ENCODE data around the gene ESCO1. TPM values are rescaled to one million over a fixed set of nuclear protein-coding genes. Genes with fewer than 3 reads are reported as not detected.

ESCO1 gene
- total RNA-seq, 2 experiments from 2014 or later: 19.3 to 23.3 TPM

- CTCF ChIA-PET: no interaction called here
- POLR2A ChIA-PET: no interaction called here
- H3K27ac Mint-ChIP-seq: no peak overlapping the region
- H3K36me3 Mint-ChIP-seq (ENCODE audit: low read depth): peaks cover 47% of the 10 kb centered on the region
- no peaks in the 10 kb centered on the region for H3K27me3 Mint-ChIP-seq
- DNase-seq: no peak
- no peak overlapping the region for H3K4me3 Mint-ChIP-seq
- H3K9me3 Mint-ChIP-seq: peaks cover 2% of the 10 kb centered on the region
- H3K4me1 Mint-ChIP-seq: no peaks in the 10 kb centered on the region
These were observed 50.0 kb downstream of the ESCO1 start for GRCh38 chr18:21550510-21550970.

DNA sequence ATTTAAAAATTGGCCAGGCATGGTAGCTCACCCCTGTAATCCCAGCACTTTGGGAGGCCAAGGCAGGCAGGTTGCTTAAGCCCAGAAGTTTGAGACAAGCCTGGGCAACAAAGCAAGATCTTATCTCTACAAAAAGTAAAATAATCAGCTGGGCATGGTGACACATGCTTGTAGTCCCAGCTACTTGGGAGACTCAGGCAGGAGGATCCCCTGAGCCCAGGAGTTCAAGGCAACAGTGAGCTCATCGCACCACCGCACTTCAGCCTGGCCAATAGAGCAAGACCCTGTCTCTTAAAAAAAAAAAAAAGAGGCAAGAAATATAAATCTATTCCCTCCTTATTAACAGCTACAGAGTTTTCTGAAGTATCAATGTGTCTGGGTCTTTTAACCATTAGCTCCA lies 51.9 kb downstream of the ESCO1 start:
- CTCF ChIA-PET: interaction anchor here (0.6 to 0.9 kb wide), 2 partner anchors 52 to 225 kb away, joined by 3 to 4 read pairs; partner anchors contain the start of gene ESCO1
- Mint-ChIP-seq H3K36me3 (ENCODE audit: low read depth) (peaks cover 36% of the 10 kb centered on the region), H3K4me3 (no peak overlapping the region), H3K27ac (no peak overlapping the region), H3K4me1 (no peaks in the 10 kb centered on the region), H3K27me3 (no peaks in the 10 kb centered on the region), H3K9me3 (peaks cover 2% of the 10 kb centered on the region)
- DNase-seq: no peak
- POLR2A ChIA-PET: no interaction called here

DNA sequence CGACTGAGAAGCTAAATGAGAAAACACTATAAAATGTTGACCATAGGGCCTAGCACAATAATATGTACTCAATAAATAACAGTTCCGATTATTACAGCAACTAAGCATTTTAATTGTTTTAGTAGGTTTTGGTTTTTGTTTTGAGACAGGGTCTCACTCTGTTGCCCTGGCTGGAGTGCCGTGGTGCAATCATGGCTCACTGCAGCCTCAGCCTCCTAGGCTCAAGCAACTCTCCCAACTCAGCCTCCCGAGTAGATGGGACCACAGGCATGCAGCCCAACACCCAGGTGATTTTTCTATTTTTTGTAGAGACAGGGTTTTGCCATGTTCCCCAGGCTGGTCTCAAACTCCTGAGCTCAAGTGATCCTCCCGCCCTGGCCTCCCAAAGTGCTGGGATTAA lies 54.1 kb downstream of the ESCO1 start:
- no peak overlapping the region for H3K4me3 Mint-ChIP-seq
- H3K27ac Mint-ChIP-seq: no peak overlapping the region
- H3K27me3 Mint-ChIP-seq: no peaks in the 10 kb centered on the region
- H3K9me3 Mint-ChIP-seq: peaks cover 2% of the 10 kb centered on the region
- peaks cover 29% of the 10 kb centered on the region for H3K36me3 Mint-ChIP-seq (ENCODE audit: low read depth)
- no peak for DNase-seq
- H3K4me1 Mint-ChIP-seq: no peaks in the 10 kb centered on the region
- ChIA-PET POLR2A (no interaction called here), CTCF (no interaction called here)

GRCh38 chr18:21538230-21538629 lies 62.3 kb downstream of the ESCO1 start:
- Mint-ChIP-seq H3K9me3 (no peaks in the 10 kb centered on the region), H3K4me3 (no peak overlapping the region), H3K27me3 (no peaks in the 10 kb centered on the region), H3K27ac (no peak overlapping the region), H3K4me1 (no peaks in the 10 kb centered on the region), H3K36me3 (ENCODE audit: low read depth) (peaks cover 34% of the 10 kb centered on the region)
- DNase-seq: no peak
- CTCF ChIA-PET: no interaction called here
- POLR2A ChIA-PET: no interaction called here

GRCh38 chr18:21534327-21534726 lies 66.2 kb downstream of the ESCO1 start:
- DNase-seq: no peak
- CTCF ChIA-PET: interaction anchor here (0.6 to 1.0 kb wide), 2 partner anchors 67 to 132 kb away, joined by 3 to 5 read pairs; partner anchors contain the start of gene ESCO1
- H3K27ac Mint-ChIP-seq: no peak overlapping the region
- POLR2A ChIA-PET: no interaction called here
- no peak overlapping the region for H3K4me3 Mint-ChIP-seq
- H3K4me1 Mint-ChIP-seq: no peaks in the 10 kb centered on the region
- H3K36me3 Mint-ChIP-seq (ENCODE audit: low read depth): peaks cover 45% of the 10 kb centered on the region
- no peaks in the 10 kb centered on the region for H3K27me3 Mint-ChIP-seq
- H3K9me3 Mint-ChIP-seq: no peaks in the 10 kb centered on the region

DNA sequence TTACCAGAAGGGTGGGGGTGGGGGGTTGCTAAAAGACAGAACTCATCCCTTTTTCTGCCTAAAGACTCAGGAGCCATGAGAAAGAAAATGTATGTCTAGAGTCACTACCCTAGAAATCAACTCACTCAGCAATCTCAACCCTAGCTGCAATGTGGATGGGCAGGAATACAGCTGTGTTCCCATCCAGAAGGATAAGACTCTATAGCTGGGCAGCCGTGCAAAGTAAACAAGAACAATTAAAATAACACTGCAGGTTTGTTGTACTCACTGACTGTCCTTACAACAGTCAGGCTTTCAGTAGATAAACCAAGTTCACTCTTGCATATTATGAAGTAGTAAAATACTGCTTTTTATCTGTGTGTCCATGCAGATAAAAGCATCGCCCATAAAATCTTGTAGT lies 74.0 kb downstream of the ESCO1 start:
- CTCF ChIA-PET: no interaction called here
- Mint-ChIP-seq H3K27me3 (no peaks in the 10 kb centered on the region), H3K36me3 (ENCODE audit: low read depth) (peaks cover 28% of the 10 kb centered on the region), H3K27ac (no peak overlapping the region), H3K9me3 (no peaks in the 10 kb centered on the region), H3K4me3 (no peak overlapping the region), H3K4me1 (no peaks in the 10 kb centered on the region)
- POLR2A ChIA-PET: no interaction called here
- DNase-seq: no peak

- Mint-ChIP-seq H3K36me3 (ENCODE audit: low read depth) (peaks cover 29% of the 10 kb centered on the region), H3K27me3 (no peaks in the 10 kb centered on the region), H3K4me1 (no peaks in the 10 kb centered on the region), H3K27ac (no peak overlapping the region), H3K4me3 (no peak overlapping the region), H3K9me3 (no peaks in the 10 kb centered on the region)
- ChIA-PET CTCF (no interaction called here), POLR2A (no interaction called here)
- DNase-seq: no peak
These were observed 74.6 kb downstream of the ESCO1 start for GRCh38 chr18:21525916-21526315.

GRCh38 chr18:21522530-21522929 lies 78.0 kb downstream of the ESCO1 start:
- no peaks in the 10 kb centered on the region for H3K27me3 Mint-ChIP-seq

GRCh38 chr18:21513741-21514140 lies 86.8 kb downstream of the ESCO1 start:
- no peak for DNase-seq
- H3K27ac Mint-ChIP-seq: no peak overlapping the region
- ChIA-PET POLR2A (no interaction called here), CTCF (interaction anchor here (0.6 to 1.3 kb wide), 2 partner anchors 9 to 428 kb away, joined by 3 to 4 read pairs; no protein-coding TSS in a partner anchor)
- no peaks in the 10 kb centered on the region for H3K4me1 Mint-ChIP-seq
- no peak overlapping the region for H3K4me3 Mint-ChIP-seq
- no peaks in the 10 kb centered on the region for H3K27me3 Mint-ChIP-seq
- peaks cover 15% of the 10 kb centered on the region for H3K36me3 Mint-ChIP-seq (ENCODE audit: low read depth)
- H3K9me3 Mint-ChIP-seq: peaks cover 2% of the 10 kb centered on the region

More at GRCh38 chr18:21522530-21522929, 78.0 kb downstream of the ESCO1 start:
- Mint-ChIP-seq H3K27ac (no peak overlapping the region), H3K36me3 (ENCODE audit: low read depth) (peaks cover 19% of the 10 kb centered on the region), H3K4me3 (no peak overlapping the region), H3K4me1 (no peaks in the 10 kb centered on the region), H3K9me3 (no peaks in the 10 kb centered on the region)
- CTCF ChIA-PET: interaction anchor here (1.1 to 1.8 kb wide), 2 partner anchors 9 to 23 kb away, joined by 3 to 4 read pairs; no protein-coding TSS in a partner anchor
- DNase-seq: no peak
- POLR2A ChIA-PET: no interaction called here

GRCh38 chr18:21513292-21513691 lies 87.2 kb downstream of the ESCO1 start:
- ChIA-PET CTCF (interaction anchor here (0.6 to 1.3 kb wide), 2 partner anchors 10 to 427 kb away, joined by 3 to 4 read pairs; no protein-coding TSS in a partner anchor), POLR2A (no interaction called here)
- Mint-ChIP-seq H3K9me3 (peaks cover 2% of the 10 kb centered on the region), H3K27me3 (no peaks in the 10 kb centered on the region), H3K36me3 (ENCODE audit: low read depth) (peaks cover 15% of the 10 kb centered on the region), H3K4me3 (no peak overlapping the region), H3K27ac (no peak overlapping the region), H3K4me1 (no peaks in the 10 kb centered on the region)
- no peak for DNase-seq

DNA sequence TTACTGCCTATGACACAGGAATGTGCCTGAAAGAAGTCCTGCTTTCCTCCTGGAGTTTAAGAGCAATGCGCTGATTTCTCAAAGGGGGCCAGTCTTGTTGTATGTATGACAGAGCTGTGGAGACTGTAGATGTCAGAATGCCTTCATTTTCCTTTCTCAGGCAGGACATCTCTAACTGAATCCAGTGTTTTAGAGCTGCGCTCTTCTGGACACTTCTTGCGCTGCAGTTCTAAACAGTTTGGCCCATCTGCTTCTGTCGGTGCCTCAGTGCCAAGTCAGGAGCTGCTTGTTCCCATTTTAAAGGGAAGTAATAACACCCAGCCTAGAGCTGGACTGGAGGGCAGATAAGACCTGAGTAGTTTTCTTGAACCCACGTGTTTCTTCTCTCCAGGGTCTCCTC lies 91.4 kb downstream of the ESCO1 start:
- ChIA-PET CTCF (no interaction called here), POLR2A (no interaction called here)
- DNase-seq: no peak
- H3K27me3 Mint-ChIP-seq: no peaks in the 10 kb centered on the region
- peaks cover 2% of the 10 kb centered on the region for H3K9me3 Mint-ChIP-seq
- no peaks in the 10 kb centered on the region for H3K4me1 Mint-ChIP-seq
- no peak overlapping the region for H3K4me3 Mint-ChIP-seq
- no peak overlapping the region for H3K27ac Mint-ChIP-seq
- H3K36me3 Mint-ChIP-seq (ENCODE audit: low read depth): peaks cover 12% of the 10 kb centered on the region

DNA sequence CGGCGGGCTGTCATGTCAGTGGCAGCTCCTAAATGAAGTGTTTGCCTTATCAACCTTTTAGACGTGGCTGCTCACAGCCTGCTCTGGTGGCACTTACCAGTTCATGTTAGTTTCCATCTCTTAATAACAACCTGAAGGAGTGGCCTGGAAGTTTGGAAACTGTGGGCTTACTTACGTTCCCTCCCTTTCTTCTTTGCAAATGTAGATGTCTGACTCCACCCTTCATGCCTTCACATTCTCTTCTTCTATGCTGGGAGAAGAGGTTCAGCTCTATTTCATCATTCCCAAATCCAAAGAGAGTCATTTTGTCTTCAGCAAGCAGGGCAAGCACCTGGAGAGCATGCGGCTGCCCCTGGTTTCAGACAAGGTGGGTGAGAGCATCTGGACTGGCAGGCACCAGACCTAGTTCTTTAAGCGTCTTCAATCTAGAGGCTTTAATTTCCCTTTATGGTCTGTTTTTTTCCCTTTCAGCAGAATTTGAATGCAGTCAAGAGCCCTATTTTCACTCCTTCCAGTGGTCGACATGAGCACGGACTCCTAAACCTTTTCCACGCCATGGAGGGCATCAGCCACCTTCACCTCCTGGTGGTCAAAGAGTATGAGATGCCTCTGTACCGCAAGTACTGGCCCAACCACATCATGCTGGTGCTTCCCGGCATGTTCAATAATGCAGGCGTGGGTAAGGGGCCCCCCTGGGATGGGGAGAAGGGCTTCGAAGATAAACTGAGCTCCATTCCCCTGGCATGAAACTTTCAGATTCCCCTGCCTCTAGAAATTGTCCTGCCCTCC lies 92.4 kb downstream of the ESCO1 start:
- no peak for DNase-seq
- no peak overlapping the region for H3K4me3 Mint-ChIP-seq
- peaks cover 2% of the 10 kb centered on the region for H3K9me3 Mint-ChIP-seq
- peaks cover 7% of the 10 kb centered on the region for H3K36me3 Mint-ChIP-seq (ENCODE audit: low read depth)
- H3K27me3 Mint-ChIP-seq: no peaks in the 10 kb centered on the region
- CTCF ChIA-PET: no interaction called here
- no peaks in the 10 kb centered on the region for H3K4me1 Mint-ChIP-seq
- POLR2A ChIA-PET: no interaction called here
- H3K27ac Mint-ChIP-seq: no peak overlapping the region

DNA sequence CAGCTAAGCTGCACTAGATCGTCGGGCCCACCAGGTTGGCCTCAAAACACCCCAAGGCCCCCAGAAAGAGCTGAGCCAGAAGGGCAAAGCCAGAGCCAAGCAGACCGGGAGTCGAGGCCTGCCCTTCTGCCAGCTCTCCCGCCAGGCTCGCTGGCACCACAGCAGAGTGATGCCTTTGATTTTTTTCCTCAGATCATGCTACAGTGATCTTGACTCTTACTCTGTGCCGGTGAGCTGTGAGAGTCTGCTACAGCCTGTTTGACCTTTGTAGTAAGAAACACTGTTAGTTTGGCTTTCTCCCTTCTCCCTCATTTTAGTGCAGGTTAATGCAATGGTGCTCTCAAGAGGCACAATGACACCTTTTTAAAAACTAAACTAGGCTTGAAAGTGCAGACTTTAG lies 97.8 kb downstream of the ESCO1 start:
- H3K27ac Mint-ChIP-seq: no peak overlapping the region
- no peaks in the 10 kb centered on the region for H3K27me3 Mint-ChIP-seq
- ChIA-PET POLR2A (no interaction called here), CTCF (no interaction called here)
- H3K9me3 Mint-ChIP-seq: no peaks in the 10 kb centered on the region
- no peaks in the 10 kb centered on the region for H3K4me1 Mint-ChIP-seq
- no peaks in the 10 kb centered on the region for H3K36me3 Mint-ChIP-seq (ENCODE audit: low read depth)
- no peak overlapping the region for H3K4me3 Mint-ChIP-seq
- no peak for DNase-seq

DNA sequence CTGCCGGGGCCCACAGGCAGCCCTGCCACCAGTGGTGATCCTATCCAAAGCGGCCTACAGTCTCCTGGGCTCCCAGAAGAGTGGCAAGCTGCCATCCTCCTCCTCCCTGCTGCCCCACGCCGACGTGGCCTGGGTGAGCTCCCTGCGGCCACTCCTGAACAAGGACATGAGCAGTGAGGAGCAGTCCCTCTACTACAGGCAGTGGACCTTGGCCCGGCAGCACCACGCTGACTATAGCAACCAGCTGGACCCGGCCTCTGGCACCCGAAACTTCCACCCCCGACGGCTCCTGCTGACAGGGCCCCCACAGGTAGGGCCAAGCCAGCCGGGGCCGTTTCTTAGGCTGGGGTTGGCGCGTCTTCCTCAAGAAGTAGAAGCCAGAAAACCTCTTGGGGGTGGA lies 100.5 kb downstream of the ESCO1 start:
- H3K4me3 Mint-ChIP-seq: no peak overlapping the region
- H3K4me1 Mint-ChIP-seq: no peaks in the 10 kb centered on the region
- H3K27me3 Mint-ChIP-seq: no peaks in the 10 kb centered on the region
- POLR2A ChIA-PET: no interaction called here
- CTCF ChIA-PET: no interaction called here
- no peak for DNase-seq
- H3K36me3 Mint-ChIP-seq (ENCODE audit: low read depth): no peaks in the 10 kb centered on the region
- H3K27ac Mint-ChIP-seq: no peak overlapping the region
- no peaks in the 10 kb centered on the region for H3K9me3 Mint-ChIP-seq
